Stimulated activated CD8-positive, alpha-beta memory T cell treated with anti-CD3 and anti-CD28 coated beads, Interleukin-4, amount 100 ng/mL, for 48 hours (primary cell): ENCODE results near the gene SNAP29.
"Not testable (repeated sequence)": the region's sequence is repeated elsewhere in the genome, so short reads cannot be mapped to it uniquely, and the experiment has no call there.

Experiments
- DNase-seq: peaks from one replicate; pipeline ENCODE4 v3.0.0-alpha.2; 2020

SNAP29 gene

GRCh38 chr22:20903093-20903492, 44.3 kb downstream of the SNAP29 start:
- no peak for DNase-seq

GRCh38 chr22:20904008-20904979, 45.5 kb downstream of the SNAP29 start:
- DNase-seq: no peak

- no peak for DNase-seq
Measured at GRCh38 chr22:20904980-20905355, 46.2 kb downstream of the SNAP29 start.

DNA sequence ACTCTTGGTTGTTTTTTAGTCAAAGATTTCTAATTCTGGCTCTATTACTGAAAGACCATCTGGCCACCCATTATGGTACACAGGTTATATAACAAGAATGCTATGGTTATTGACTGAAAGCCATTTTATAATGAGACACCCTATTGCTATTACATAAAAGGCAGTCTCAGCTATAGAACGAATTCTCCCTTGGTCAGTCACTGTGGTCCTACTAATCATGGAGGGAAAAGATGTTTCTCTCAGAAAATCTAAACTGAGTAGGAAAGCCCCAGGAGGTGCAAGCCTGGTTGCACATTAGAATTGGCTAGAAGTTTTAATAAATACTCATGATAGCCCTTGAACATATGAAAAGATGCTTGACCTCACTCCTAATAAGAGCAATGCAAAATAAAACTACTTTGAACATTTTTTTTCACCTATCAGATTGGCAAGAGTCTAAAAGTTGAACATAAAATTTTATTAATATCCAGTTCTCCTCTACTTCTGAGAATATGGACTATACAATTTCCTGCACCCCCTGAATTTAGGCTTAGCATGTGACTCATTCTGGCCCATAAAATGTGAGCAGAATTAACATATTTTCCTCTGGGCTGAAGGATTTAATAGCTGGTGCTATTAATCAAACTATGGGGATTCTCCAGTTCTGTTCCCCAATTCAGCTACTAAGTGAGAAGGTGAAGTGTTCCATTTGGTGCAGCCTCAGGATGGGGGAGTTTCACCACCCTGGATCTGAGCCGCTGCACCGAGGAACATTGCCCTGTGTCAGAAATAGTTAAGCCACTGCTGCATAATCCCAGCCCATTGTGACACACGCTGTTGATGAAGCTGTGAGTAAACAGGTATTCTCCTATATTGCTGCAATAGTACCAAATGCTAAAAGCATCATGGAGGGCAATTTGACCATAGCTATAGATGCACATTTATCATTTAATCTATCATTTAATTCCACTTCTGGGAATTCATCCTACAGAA, 46.9 kb downstream of the SNAP29 start:
- no peak for DNase-seq

GRCh38 chr22:20906387-20906767, 47.6 kb downstream of the SNAP29 start:
- DNase-seq: no peak

DNA sequence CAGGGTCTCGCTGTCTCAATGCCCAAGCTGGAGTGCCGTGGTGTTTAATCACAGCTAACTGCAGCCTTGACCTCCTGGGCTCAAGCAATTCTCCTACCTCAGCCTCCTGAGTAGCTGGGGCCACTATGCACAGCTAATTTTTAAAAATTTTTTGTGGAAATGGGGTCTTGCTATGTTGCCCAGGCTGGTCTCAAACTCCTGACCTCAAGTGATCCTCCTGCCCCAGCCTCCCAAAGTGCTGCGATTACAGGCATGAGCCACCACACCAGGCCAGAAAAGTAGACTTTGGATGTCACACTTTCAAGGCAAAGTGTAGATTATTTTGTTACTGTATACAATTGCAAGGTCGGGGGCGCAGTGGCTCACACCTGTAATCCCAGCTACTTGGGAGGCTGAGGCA, 49.9 kb downstream of the SNAP29 start:
- not testable (repeated sequence) for DNase-seq

DNA sequence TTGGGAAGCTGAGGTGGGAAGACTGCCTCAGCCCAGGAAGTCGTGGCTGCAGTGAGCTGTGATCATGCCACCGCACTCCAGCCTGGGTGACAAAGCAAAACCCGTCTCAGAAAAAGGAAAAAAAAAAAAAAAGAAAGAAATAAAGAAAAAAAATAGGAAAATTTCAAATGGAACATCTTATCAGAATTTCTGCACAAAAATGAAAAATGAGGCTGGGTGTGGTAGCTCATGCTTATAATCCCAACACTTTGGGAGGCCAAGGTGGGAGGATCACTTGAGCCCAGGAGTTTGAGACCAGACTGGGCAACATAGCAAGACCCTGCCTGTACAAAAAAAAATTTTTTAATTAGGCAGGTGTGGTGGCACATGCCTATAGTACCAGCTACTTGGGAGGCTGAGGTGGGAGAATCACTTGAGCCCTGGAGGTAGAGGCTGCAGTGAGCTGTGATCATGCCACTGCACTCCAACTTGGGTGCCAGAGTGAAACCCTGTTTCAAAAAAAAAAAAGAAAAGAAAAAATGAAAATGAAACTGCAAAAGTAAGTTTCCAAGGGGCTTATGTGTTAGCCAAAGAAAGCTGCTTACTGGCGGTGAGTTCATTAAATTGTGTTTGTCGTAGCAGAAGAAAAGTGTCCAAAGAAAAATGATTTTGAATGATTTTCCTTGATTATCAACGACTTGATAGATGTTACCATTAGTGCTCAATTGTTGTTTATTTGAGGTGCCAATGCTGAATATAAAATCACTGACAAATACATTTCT, 50.9 kb downstream of the SNAP29 start:
- no peak for DNase-seq

DNA sequence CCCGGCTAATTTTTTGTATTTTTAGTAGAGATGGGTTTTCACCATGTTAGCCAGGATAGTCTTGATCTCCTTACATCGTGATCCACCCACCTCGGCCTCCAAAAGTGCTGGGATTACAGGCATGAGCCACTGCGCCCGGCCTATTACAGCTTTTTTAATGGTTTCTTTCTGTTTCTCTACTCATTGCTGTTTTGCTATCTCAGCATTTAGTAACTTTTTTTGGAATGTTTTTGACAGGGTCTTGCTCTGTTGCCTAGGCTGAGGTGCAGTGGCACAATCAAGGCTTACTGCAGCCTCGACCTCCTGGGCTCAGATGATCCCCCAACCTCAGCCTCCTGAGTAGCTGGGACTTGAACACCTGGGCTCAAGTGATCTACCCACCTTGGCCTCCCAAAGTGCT, 53.7 kb downstream of the SNAP29 start:
- DNase-seq: no peak

- peak; percentile 95 for DNase-seq
Measured at GRCh38 chr22:20916916-20917810, 58.4 kb downstream of the SNAP29 start, which contains the start of gene CRKL. CRKL (plus strand) TSS chr22:20917407; CDS start chr22:20917935, 528 bp downstream.

DNA sequence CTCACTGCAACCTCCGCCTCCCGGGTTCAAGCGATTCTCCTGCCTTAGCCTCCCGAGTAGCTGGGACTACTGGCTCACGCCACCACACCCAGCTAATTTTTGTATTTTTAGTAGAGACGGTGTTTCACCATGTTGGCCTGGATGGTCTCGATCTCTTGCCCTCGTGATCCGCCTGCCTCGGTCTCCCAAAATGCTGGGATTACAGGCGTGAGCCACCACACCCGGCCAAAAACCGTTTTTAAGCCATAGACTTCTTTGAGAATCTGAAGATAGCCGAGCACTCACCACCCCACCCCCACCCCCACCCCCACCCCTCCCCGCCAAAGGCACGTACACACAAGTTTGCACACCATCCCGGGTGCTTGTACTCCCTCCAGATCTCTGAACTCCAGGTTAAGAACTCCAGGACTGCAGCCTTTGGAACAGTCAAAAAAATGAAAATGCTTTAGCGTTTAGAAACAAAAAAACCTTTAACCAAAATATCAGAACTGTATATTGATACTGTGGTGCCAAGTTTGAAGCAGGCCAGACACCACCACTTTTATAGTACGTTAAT, 59.9 kb downstream of the SNAP29 start:
- no peak for DNase-seq

DNA sequence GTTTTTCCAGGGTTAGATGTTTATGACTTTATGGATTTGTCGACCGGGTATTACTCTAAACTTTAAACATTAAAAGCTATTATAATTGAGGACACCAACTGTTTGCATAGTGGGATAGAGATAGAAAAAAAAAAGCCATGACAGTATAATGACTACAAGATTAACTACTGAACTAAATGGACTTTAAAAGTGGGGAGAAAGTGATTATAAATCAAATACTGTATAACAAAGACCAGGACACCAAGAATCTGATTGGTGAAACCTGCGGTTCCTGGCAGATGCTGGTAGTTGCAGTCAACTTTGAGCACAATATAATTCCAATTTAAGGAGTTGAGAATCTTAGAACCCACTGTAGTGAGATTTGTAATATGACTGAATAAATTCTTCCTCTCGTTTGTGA, 60.9 kb downstream of the SNAP29 start:
- no peak for DNase-seq

- no peak for DNase-seq
Measured at GRCh38 chr22:20920881-20921203, 62.0 kb downstream of the SNAP29 start.

- DNase-seq: no peak
Measured at GRCh38 chr22:20922141-20922751, 63.4 kb downstream of the SNAP29 start.

DNA sequence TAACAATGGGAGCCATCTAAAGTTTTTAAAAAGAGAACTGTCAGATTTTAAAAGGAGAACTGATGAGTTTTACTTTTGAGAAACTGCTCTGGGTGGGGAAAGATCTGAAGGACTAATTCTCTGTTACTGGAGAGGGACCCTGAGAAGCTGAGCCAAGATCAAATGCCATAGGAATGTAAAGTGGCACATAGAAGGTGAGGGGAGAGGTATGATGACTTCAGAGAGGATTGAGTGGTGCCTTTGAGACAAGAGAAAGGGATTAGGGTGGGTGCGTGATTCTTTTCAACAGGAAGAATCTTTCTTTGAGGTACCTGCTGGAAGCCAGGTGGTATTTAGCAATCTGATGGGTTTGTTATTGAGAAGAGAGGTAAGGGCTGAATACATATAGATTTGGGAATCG, 67.4 kb downstream of the SNAP29 start:
- DNase-seq: no peak

DNA sequence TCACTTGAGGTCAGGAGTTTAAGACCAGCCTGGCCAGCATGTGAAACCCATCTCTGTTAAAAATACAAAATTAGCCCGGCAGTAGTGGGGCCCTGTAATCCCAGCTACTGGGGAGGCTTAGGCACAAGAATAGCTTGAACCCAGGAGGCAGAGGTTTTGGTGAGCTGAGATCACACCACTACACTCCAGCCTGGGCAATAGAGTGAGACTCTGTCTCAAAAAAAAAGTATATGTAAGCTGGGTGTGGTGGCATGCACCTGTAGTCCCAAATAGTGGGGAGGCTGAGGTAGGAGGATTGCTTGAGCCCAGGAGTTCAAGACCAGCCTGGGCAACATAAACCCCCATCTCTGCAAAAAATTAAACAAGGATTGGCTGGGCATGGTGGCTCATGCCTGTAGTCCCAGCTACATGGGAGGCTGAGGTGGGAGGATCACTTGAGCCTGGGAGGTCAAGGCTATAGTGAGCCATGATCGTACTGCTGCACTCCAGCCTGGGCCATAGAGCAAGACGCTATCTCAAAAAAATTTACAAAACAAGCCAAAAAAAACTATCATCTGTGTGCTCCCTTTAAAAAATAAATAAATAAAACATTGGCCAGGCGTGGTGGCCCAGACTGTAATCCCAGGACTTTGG, 69.2 kb downstream of the SNAP29 start:
- no peak for DNase-seq

DNA sequence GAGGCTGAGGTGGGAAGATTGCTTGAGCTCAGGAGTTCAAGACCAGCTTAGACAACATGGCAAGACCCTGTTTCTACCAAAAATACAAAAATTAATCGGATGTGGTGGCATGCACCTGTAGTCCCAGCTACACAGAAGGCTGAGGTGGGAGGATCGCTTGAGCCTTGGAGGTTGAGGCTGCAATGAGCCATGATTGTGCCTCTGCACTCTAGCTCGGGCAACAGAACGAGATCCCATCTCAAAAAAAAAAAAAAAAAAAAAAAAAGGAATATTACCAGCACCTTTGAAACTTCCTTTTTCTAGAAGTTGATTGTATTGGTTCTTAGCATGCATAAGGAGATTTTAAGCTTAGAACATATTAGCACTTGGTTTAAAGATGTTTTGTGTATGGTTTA, 69.8 kb downstream of the SNAP29 start:
- no peak for DNase-seq

GRCh38 chr22:20930004-20930403, 71.2 kb downstream of the SNAP29 start:
- DNase-seq: no peak

- not testable (repeated sequence) for DNase-seq
Measured at GRCh38 chr22:20930435-20930834, 71.6 kb downstream of the SNAP29 start.

DNA sequence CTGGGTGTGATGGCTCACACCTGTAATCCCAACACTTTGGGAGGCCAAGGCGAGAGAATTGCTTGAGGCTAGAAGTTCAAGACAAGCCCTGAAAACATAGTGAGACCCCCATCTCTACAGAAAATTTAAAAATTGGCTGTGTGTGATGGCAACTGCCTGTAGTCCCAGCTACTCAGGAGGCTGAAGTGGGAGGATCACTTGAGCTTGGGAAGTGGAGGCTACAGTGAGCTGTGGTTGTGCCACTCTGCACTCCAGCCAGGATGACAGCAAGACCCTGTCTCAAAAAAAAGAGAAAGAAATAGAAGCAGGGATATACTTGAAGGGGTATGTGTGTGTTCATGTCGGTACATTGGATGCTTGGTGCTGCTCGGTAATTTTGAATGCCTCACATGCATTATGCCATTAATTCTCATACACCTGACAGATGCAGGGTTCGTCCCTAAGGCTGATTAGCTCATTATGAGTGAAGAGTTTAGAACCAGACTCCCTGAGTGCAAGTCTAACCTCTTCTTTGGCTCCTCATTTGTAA, 72.4 kb downstream of the SNAP29 start:
- no peak for DNase-seq

DNA sequence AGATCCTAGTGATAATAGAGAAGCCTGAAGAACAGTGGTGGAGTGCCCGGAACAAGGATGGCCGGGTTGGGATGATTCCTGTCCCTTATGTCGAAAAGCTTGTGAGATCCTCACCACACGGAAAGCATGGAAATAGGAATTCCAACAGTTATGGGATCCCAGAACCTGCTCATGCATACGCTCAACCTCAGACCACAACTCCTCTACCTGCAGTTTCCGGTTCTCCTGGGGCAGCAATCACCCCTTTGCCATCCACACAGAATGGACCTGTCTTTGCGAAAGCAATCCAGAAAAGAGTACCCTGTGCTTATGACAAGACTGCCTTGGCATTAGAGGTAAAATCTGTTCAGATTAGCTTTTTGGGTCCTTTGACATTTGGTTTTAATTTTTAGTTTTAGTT, 75.1 kb downstream of the SNAP29 start:
- no peak for DNase-seq
